GM20431 (cell line): ENCODE data around the gene REV3L.
"Not testable (repeated sequence)": the region's sequence is repeated elsewhere in the genome, so short reads cannot be mapped to it uniquely, and the experiment has no call there.

Source experiments
- in situ Hi-C: fragments of 300-500 bp; cut with MseI, MboI; formaldehyde crosslinking; loops from one replicate; pipeline ENCODE4 v1.15.0; 2020; ENCODE audit warnings: low sequenced_read_pairs; ENCODE audit not compliant: unreplicated experiment

Gene REV3L

GRCh38 chr6:111482959-111483735 lies at the start of gene REV3L:
REV3L (minus strand) TSS chr6:111483218; CDS start chr6:111482888, 330 bp downstream.
- in situ Hi-C loops: no loop called here

GRCh38 chr6:111531185-111531584 lies 48.2 kb upstream of the REV3L start:
- in situ Hi-C loops: no loop called here

- in situ Hi-C loops: no loop called here
Measured at GRCh38 chr6:111530667-111531066, 47.6 kb upstream of the REV3L start.

GRCh38 chr6:111530218-111530617 lies 47.2 kb upstream of the REV3L start:
- in situ Hi-C loops: no loop called here

- in situ Hi-C loops: no loop called here
Measured at GRCh38 chr6:111527367-111527766, 44.3 kb upstream of the REV3L start.

GRCh38 chr6:111524735-111525134 lies 41.7 kb upstream of the REV3L start:
- in situ Hi-C loops: no loop called here

GRCh38 chr6:111524252-111524651 lies 41.2 kb upstream of the REV3L start:
- in situ Hi-C loops: no loop called here

GRCh38 chr6:111523484-111524167 lies 40.6 kb upstream of the REV3L start:
- in situ Hi-C loops: no loop called here

GRCh38 chr6:111522393-111523020 lies 39.5 kb upstream of the REV3L start:
- in situ Hi-C loops: no loop called here

GRCh38 chr6:111521497-111522270 lies 38.7 kb upstream of the REV3L start:
- in situ Hi-C loops: no loop called here

- in situ Hi-C loops: no loop called here
Measured at GRCh38 chr6:111520524-111520923, 37.5 kb upstream of the REV3L start.

- in situ Hi-C loops: no loop called here
Measured at GRCh38 chr6:111517965-111518364, 34.9 kb upstream of the REV3L start.

GRCh38 chr6:111515259-111515658 lies 32.2 kb upstream of the REV3L start:
- in situ Hi-C loops: no loop called here

GRCh38 chr6:111514531-111514930 lies 31.5 kb upstream of the REV3L start:
- in situ Hi-C loops: not testable (repeated sequence)

- in situ Hi-C loops: not testable (repeated sequence)
Measured at GRCh38 chr6:111507219-111507618, 24.2 kb upstream of the REV3L start.

- in situ Hi-C loops: not testable (repeated sequence)
Measured at GRCh38 chr6:111505498-111505897, 22.5 kb upstream of the REV3L start.

- in situ Hi-C loops: no loop called here
Measured at GRCh38 chr6:111503660-111504059, 20.6 kb upstream of the REV3L start.

GRCh38 chr6:111503194-111503593 lies 20.2 kb upstream of the REV3L start:
- in situ Hi-C loops: no loop called here

GRCh38 chr6:111502154-111502553 lies 19.1 kb upstream of the REV3L start:
- in situ Hi-C loops: no loop called here

- in situ Hi-C loops: no loop called here
Measured at GRCh38 chr6:111499269-111499793, 16.3 kb upstream of the REV3L start.
